ENCODE data around the gene TTLL3.
A peak's percentile ranks its signal among the peaks of the same experiment; 100 is the strongest.

TTLL3 gene

GRCh38 chr3:9781978-9782603 is 28.0 kb upstream of the TTLL3 start:
- no peak for DNase-seq (ENCODE audit: low read depth)

DNA sequence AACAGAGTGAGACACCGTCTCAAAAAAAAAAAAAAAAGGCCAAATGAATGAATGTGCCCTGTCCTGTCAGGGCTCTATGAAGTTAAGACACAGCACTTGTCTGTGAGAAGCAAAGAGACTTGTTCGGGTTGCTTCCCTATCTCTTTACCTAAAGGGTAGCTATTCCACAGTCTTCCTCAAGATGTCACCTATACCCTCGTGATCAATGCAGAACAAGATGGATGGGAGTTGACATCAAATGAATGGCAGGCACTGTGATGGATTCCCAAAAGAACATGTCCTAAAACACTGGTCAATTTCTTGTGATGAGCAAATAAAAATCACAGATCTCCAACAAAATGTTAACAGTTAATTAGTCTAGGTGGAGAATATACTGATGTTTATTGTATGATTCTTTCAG is 27.3 kb upstream of the TTLL3 start:
- no peak for DNase-seq (ENCODE audit: low read depth)

- DNase-seq (ENCODE audit: low read depth) = no peak
Observed at GRCh38 chr3:9783954-9784353, 26.1 kb upstream of the TTLL3 start.

GRCh38 chr3:9784965-9785364 is 25.1 kb upstream of the TTLL3 start:
- DNase-seq (ENCODE audit: low read depth) = no peak

DNA sequence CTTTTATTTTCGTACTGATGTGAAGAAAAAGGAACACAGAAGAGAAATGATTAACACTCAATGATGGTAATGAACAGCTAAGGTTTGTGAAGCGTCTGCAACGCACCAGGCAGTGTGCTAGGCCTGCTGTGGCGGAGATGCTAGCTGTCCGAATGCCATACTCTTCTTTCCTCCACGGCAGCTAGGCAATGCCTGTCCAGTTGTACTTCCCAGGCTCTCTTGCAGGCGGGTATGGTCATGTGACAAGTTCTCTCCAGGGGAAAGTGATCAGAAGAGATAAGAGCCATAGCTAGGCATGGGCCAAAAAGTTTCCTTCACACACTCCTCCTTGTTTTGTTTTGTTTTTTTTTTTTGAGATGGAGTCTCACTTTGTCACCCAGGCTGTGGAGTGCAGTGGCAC is 24.5 kb upstream of the TTLL3 start:
- no peak for DNase-seq (ENCODE audit: low read depth)

GRCh38 chr3:9786209-9786739 is 23.8 kb upstream of the TTLL3 start:
- no peak for DNase-seq (ENCODE audit: low read depth)

- no peak for DNase-seq (ENCODE audit: low read depth)
Observed at GRCh38 chr3:9786825-9787669, 23.0 kb upstream of the TTLL3 start.

- no peak for DNase-seq (ENCODE audit: low read depth)
Observed at GRCh38 chr3:9787714-9788113, 22.3 kb upstream of the TTLL3 start.

GRCh38 chr3:9791127-9791526 is 18.9 kb upstream of the TTLL3 start:
- no peak for DNase-seq (ENCODE audit: low read depth)

GRCh38 chr3:9791790-9792404 is 18.2 kb upstream of the TTLL3 start:
- DNase-seq (ENCODE audit: low read depth) = no peak

DNA sequence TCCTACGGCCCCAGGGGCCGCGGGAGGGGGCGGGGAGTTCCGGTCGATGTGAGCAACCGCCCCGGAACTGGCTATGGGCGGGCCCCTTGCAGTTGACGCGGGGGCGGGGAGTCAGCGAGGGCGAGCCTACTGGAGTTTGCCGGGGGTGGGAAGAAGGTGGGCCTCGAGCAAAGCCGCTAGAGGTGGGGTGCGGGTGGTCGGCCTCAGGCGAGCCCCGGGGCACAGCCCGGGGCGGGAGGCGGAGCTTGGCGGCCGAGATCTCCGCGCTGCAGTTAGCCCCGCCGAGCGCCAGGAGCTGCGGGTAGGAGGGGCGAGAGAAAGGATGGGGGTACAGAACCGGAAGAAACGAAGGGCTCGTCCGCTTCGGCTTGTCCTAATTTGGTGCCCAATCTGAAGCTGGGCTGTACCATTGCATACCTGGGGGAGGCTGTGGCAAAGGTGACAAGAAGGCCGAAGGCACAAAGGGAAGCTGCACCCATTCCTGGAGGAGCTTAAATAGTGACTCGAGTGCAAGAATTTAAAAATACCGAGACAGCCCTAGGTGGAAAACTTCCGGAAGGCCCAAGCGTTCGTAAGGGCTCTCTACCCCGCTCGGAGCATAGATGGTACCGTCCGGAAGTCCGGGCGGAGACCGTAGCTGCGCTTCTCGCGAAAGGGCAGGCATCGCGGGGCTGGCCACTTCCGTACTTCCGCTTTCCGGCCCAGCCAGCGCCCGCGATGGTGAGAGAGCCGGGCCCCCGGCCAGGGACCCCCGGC is 17.5 kb upstream of the TTLL3 start, which contains the start of the genes ARPC4 and TADA3:
TSS of gene ARPC4 (plus strand) at position 678 of the 756 bp plus-strand sequence. CDS start at position 718, 40 bp downstream.
TSS of gene TADA3 (minus strand) at position 69 of the 756 bp plus-strand sequence. CDS start 1,007 bp downstream, outside the sequence.
- DNase-seq (ENCODE audit: low read depth) = peak; percentile 95

GRCh38 chr3:9793161-9793781 is 16.8 kb upstream of the TTLL3 start:
- peak; percentile 32 for DNase-seq (ENCODE audit: low read depth)

DNA sequence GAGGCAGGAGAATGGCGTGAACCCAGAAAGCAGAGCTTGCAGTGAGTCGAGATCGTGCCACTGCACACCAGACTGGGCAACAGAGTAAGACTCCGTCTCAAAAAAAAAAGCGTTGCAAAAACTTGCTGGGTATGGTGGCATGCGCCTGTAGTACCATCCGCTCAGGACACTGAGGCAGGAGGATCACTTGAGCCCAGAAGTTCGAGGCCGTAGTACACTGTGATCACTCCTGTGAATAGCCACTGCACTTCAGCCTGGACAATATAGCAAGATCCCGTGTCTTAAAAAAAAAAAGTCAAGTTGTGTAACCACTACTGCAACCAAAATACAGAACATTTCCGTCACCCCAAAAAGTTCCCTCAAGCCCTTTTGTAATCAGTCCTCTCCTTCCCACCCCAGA is 15.7 kb upstream of the TTLL3 start:
- DNase-seq (ENCODE audit: low read depth) = no peak

DNA sequence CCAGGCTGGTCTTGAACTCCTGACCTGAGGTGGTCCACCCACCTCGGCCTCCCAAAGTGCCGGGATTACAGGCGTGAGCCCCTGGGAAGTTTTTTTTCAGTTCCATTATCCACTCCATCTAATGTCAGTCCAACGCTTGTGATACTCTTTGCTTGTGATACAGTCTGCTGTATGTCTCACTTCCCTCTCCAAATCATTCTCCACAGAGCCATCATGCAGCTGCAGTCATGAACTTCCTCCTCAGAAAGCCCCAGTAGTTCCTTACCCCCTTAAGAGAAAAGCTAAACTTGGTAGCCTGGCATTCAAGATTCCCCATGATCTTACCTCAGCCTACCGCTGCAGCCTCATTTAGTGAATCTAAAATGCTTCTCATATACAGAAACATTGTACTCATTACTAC is 14.9 kb upstream of the TTLL3 start:
- no peak for DNase-seq (ENCODE audit: low read depth)

- no peak for DNase-seq (ENCODE audit: low read depth)
Observed at GRCh38 chr3:9797196-9797945, 12.7 kb upstream of the TTLL3 start.

DNA sequence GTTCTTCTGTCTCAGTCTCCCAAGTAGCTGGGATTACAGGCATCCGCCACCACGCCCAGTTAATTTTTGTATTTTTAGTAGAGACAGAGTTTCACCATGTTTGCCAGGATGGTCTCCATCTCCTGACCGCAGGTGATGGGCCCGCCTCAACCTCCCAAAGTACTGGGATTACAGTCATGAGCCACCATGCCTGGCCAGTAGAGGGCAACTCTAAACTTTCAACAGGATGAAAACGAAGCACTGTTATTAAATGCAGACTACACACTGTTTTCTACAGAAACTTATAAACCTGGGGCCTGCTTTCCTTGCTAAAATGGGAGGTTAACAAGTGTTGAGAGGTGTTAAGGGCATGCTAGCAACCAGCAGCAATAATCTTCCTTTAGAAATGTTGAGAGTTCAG is 9.5 kb upstream of the TTLL3 start:
- no peak for DNase-seq (ENCODE audit: low read depth)

DNA sequence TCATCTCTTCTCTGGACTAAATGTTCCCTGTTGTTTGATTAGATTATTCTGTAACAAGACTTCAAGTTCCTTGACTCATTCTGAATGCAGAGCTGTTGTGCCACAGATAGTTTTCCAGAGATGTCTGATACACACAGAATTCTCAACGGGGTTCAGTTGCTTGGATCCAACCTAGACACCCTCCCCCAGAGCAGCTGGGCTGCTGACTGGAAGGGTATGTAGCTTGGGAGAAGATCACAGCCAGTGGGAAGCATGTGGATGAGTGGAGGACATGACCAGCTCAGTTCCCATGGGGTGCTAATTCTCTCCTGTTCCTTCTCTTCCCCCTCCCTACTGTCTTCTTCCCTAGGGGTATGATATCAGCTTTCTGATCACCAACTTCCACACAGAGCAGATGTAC is 6.6 kb upstream of the TTLL3 start:
- DNase-seq (ENCODE audit: low read depth) = no peak

GRCh38 chr3:9804996-9805395 is 5.1 kb upstream of the TTLL3 start:
- DNase-seq (ENCODE audit: low read depth) = no peak

DNA sequence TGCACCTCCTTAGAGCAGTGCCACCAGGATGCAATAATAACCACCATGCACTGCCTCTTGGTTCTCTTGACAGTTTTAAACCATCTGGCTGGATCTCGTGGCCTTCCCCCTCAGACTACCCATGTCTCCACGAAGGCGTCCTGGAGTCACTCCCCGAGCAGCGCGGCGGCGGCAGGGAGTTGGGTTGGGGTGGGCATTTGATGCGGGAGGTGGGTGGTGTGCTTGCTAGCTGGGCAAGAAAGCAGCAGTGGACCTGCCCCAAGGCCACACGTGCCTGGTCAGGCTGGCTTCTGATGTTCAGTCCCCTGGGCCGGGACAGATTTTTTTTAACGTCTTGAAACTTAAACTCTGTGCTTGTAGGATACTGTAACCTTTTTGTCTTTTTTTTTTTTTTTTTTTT is 3.9 kb upstream of the TTLL3 start:
- no peak for DNase-seq (ENCODE audit: low read depth)

GRCh38 chr3:9806688-9807589 is 3.1 kb upstream of the TTLL3 start:
- no peak for DNase-seq (ENCODE audit: low read depth)

Data from fibroblast of gingiva (primary cell).